ENCODE results near the gene THRB.

DNA sequence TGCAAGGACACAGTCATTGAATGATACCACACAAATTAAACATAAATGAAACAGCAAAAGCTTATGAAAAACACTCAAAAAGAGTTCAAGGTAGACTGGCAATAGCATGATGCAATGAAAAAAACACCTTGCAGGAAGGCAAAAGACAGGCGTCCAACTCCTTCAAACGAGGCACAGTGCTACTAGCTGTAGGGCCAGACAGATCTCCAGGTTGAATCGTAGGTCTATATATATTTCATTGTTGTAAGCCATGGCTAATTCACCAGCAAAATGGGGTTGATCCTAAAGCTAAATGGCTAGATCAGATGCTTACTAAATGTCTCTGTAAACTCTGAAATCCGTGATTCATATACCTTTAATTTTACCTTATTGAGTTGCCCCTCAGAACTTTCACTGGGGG lies 94.2 kb downstream of the THRB start:
- TF ChIP-seq, protein P1, sequence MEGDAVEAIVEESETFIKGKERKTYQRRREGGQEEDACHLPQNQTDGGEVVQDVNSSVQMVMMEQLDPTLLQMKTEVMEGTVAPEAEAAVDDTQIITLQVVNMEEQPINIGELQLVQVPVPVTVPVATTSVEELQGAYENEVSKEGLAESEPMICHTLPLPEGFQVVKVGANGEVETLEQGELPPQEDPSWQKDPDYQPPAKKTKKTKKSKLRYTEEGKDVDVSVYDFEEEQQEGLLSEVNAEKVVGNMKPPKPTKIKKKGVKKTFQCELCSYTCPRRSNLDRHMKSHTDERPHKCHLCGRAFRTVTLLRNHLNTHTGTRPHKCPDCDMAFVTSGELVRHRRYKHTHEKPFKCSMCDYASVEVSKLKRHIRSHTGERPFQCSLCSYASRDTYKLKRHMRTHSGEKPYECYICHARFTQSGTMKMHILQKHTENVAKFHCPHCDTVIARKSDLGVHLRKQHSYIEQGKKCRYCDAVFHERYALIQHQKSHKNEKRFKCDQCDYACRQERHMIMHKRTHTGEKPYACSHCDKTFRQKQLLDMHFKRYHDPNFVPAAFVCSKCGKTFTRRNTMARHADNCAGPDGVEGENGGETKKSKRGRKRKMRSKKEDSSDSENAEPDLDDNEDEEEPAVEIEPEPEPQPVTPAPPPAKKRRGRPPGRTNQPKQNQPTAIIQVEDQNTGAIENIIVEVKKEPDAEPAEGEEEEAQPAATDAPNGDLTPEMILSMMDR (conservative IDR thresholded peaks at IDR 0.05): no peak
- no peak for TF ChIP-seq EZH2 (IDR thresholded peaks at IDR 0.05; ENCODE audit: low read depth)
